Measurements from ENCODE around the gene ZFP91.

DNA sequence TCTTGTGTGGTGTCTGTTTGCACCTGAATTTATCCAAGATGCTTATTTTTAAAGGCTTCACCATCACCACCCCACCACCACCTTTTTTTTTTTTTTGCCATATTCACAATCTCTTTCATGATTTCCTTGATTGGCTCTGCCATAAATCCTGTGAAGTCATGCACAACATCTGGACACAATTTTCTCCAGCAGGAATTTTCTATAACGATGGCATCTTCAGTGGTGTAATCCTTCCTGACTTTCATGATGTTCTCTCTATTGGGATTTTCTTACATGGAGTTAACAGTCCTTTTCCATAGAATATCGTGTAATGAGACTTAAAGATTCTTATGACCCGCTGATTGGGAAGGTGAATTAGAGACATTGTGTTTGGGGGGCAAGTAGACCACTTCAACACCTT is 17.8 kb downstream of the ZFP91 start:
- TF ChIP-seq CTCF (conservative IDR thresholded peaks at IDR 0.05; ENCODE audit: low read depth, low read length) (no peak), EZH2 (IDR thresholded peaks at IDR 0.05; ENCODE audit: borderline replicate concordance, low read depth, low read length, poor library complexity, severe bottlenecking) (no peak)
